CD4-positive, alpha-beta memory T cell (primary cell): ENCODE measurements around the gene ELOVL2. TPM values are rescaled to one million over a fixed set of nuclear protein-coding genes. Genes with fewer than 3 reads are reported as not detected.
"Not testable (repeated sequence)": the region's sequence is repeated elsewhere in the genome, so short reads cannot be mapped to it uniquely, and the experiment has no call there.

ENCODE experiments used
- CTCF ChIA-PET: fragments of 350-600 bp; sonication (Branson Sonifier 250); formaldehyde crosslinking; loops from one replicate; lab custom pipeline; 2021; ENCODE audit warnings: inconsistent platforms; ENCODE audit not compliant: partially characterized antibody; lab: Charles Lee
- POLR2A ChIA-PET: fragments of 350-600 bp; sonication (Branson Sonifier 250); formaldehyde crosslinking; loops from one replicate; lab custom pipeline; 2021; ENCODE audit not compliant: partially characterized antibody; lab: Charles Lee
- DNase-seq, 5 donors: peaks; one replicate each; pipeline versions ENCODE4 v3.0.0 to v3.0.0-alpha.2; 2020 to 2022; ENCODE audit warnings: mixed read lengths in 1 of 5
- H3K27ac ChIP-seq: one replicate; pipeline ENCODE4 v1.7.0; 2013; ENCODE audit warnings: low read depth, low read length
- H3K27me3 ChIP-seq: 2 replicates; pipeline ENCODE4 v1.7.0; 2013; ENCODE audit warnings: mild to moderate bottlenecking, low read length, moderate library complexity; ENCODE audit not compliant: insufficient read depth
- H3K36me3 ChIP-seq: 2 replicates; pipeline ENCODE4 v1.7.0; 2013; ENCODE audit warnings: mild to moderate bottlenecking, low read length, moderate library complexity; ENCODE audit not compliant: insufficient read depth
- H3K4me1 ChIP-seq: 2 replicates; pipeline ENCODE4 v1.7.0; 2013; ENCODE audit warnings: mild to moderate bottlenecking, low read length, moderate library complexity; ENCODE audit not compliant: insufficient read depth
- H3K4me3 ChIP-seq, 2 donors: one replicate each; pipeline ENCODE4 v1.7.0; 2013; ENCODE audit warnings: low read length in 2 of 2, mild to moderate bottlenecking in 1 of 2
- H3K9me3 ChIP-seq, 2 donors: one replicate each; pipeline ENCODE4 v1.7.0; 2013; ENCODE audit warnings: low read length in 2 of 2, control low read depth in 1 of 2; ENCODE audit not compliant: control insufficient read depth in 1 of 2
- H3K27ac Mint-ChIP-seq, 7 donors: one replicate each; pipeline ENCODE4 v1.8.0; 2020 to 2021; ENCODE audit warnings: mixed read lengths in 7 of 7, mild to moderate bottlenecking in 6 of 7, inconsistent platforms in 3 of 7, moderate library complexity in 3 of 7
- H3K27me3 Mint-ChIP-seq, 2 donors: one replicate each; pipeline ENCODE4 v1.8.0; 2020 to 2021; ENCODE audit warnings: mixed read lengths in 2 of 2
- H3K36me3 Mint-ChIP-seq, 2 donors: one replicate each; pipeline ENCODE4 v1.8.0; 2020 to 2021; ENCODE audit warnings: mixed read lengths in 2 of 2, inconsistent platforms in 1 of 2, mild to moderate bottlenecking in 1 of 2
- H3K4me1 Mint-ChIP-seq, 4 donors: one replicate each; pipeline ENCODE4 v1.8.0; 2020 to 2021; ENCODE audit warnings: mixed read lengths in 4 of 4, mild to moderate bottlenecking in 1 of 4
- H3K4me3 Mint-ChIP-seq, 8 donors: one replicate each; pipeline ENCODE4 v1.8.0; 2020 to 2021; ENCODE audit warnings: mixed read lengths in 8 of 8, mild to moderate bottlenecking in 7 of 8, moderate library complexity in 6 of 8, inconsistent platforms in 3 of 8
- H3K9me3 Mint-ChIP-seq, 8 donors: one replicate each; pipeline ENCODE4 v1.8.0; 2020 to 2021; ENCODE audit warnings: mixed read lengths in 8 of 8, mild to moderate bottlenecking in 5 of 8, inconsistent platforms in 3 of 8, moderate library complexity in 1 of 8
- intact Hi-C: fragments of 100-400 bp; cut with micrococcal nuclease; formaldehyde crosslinking; loops from one replicate; pipeline ENCODE4 v1.15.1; 2023
- polyA plus RNA-seq, 2 donors: library from polyadenylated mRNA; unstranded; fragments of 300-500 nt; fragmentation: Illumina TruSeq; gene quantifications; one replicate each; pipeline ENCODE4 v1.2.3, GENCODE V29; 2021
- total RNA-seq, 2 experiments: library from RNA; stranded (reverse); gene quantifications; one replicate each; pipeline ENCODE4 v1.2.3, GENCODE V29; 2021

The ELOVL2 gene, protein sequence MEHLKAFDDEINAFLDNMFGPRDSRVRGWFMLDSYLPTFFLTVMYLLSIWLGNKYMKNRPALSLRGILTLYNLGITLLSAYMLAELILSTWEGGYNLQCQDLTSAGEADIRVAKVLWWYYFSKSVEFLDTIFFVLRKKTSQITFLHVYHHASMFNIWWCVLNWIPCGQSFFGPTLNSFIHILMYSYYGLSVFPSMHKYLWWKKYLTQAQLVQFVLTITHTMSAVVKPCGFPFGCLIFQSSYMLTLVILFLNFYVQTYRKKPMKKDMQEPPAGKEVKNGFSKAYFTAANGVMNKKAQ
- total RNA-seq (not detected), polyA plus RNA-seq (not detected)

DNA sequence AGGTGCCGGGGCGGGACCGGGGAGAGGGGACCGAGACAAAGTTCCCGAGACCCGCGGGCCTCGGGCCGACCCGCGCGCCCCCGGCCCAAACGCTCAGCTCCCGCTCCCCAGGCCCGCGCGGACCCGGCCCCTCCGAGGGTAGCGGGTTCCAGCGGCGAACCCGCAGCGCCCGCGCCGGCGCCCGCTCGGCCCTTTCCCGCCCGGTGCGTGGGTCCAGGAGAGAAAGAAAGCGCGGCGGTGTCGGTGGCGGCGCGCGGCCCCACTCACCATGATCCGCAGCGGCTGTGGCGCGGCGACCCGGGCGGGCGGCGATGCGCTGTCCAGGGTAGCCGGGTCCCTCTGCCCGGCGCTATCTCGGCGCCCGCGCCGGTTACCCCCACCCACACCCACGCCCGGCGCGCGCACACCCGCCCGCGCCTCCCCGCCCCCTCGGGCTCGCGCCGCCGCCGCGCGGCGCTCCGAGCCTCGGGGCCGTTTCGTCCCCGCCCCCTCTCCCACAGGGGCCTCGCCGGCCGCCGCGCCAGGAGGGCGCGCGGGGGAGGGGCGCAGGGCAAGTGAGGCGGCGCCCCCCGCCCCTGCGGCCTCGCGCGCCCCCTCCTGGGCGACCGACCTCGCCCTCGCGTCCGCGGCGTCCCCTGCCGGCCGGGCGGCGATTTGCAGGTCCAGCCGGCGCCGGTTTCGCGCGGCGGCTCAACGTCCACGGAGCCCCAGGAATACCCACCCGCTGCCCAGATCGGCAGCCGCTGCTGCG is at the start of gene ELOVL2:
Gene ELOVL2, minus strand, starts transcription at position 345 of the 751 bp plus-strand sequence. Its CDS starts 75 bp downstream, at position 270.
- no peaks in the 10 kb centered on the region for H3K36me3 ChIP-seq
- Mint-ChIP-seq H3K4me1 (peaks cover 9 to 13% (median 11%) of the 10 kb centered on the region in 4 donors), H3K27me3 (peaks cover 47 to 49% of the 10 kb centered on the region in 2 donors), H3K36me3 (peaks cover 0 to 5% of the 10 kb centered on the region in 2 donors), H3K27ac (peak within 1 kb of the TSS in 3 of 7 donors; percentile 7 to 71 (median 19)), H3K9me3 (peaks cover 0 to 8% (median under 1%) of the 10 kb centered on the region in 8 donors), H3K4me3 (peak within 1 kb of the TSS; percentile 70 to 89 (median 82))
- no peak within 1 kb of the TSS for H3K4me3 ChIP-seq
- H3K4me1 ChIP-seq = peaks cover 5% of the 10 kb centered on the region
- ChIA-PET POLR2A (no interaction called here), CTCF (no interaction called here)
- H3K9me3 ChIP-seq = no peaks in the 10 kb centered on the region
- peaks cover 9% of the 10 kb centered on the region for H3K27me3 ChIP-seq
- peak in 2 of 5 donors; percentile 8 to 11 for DNase-seq
- H3K27ac ChIP-seq = no peak within 1 kb of the TSS
- intact Hi-C loops = no loop called here

DNA sequence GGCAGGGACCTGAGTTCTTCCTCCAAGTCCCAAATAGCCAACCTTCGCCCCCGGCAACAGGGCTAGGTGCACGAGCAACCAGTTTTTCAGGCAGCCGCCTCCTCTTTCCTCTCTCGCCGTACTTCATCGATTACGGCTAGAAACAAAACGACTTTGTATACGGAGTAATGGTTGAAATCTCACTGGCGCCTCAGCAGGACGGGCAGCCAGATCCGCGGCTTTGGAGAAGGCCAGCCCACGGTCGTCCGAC is 49.2 kb upstream of the ELOVL2 start:
- Mint-ChIP-seq H3K4me3 (peak overlapping the region; percentile 92 to 99 (median 97)), H3K4me1 (peaks cover 24 to 38% (median 31%) of the 10 kb centered on the region in 4 donors), H3K36me3 (peaks cover 3 to 14% of the 10 kb centered on the region in 2 donors), H3K9me3 (no peaks in the 10 kb centered on the region), H3K27ac (peak overlapping the region; percentile 92 to 98 (median 97)), H3K27me3 (no peaks in the 10 kb centered on the region)
- ChIA-PET CTCF (interaction anchor here (0.6 to 1.6 kb wide), 5 partner anchors 23 to 402 kb away, joined by 3 to 6 read pairs (median 3); no protein-coding TSS in a partner anchor), POLR2A (interaction anchor here (0.8 to 1.6 kb wide), 6 partner anchors 15 to 445 kb away, joined by 3 to 8 read pairs (median 4); partner anchors contain the start of genes C6orf52, NEDD9, PAK1IP1 and TMEM170B)
- intact Hi-C loops = loop anchor here (1.0 to 5.0 kb wide), 9 partner anchors 139 to 918 kb away; partner anchors contain the start of genes C6orf52, MAK, NEDD9 and PAK1IP1
- Histone ChIP-seq H3K27ac (peak overlapping the region; percentile 93), H3K27me3 (no peaks in the 10 kb centered on the region), H3K36me3 (no peaks in the 10 kb centered on the region), H3K4me3 (peak overlapping the region; percentile 78 to 82), H3K9me3 (no peaks in the 10 kb centered on the region), H3K4me1 (peaks cover 26% of the 10 kb centered on the region)
- no peak for DNase-seq

DNA sequence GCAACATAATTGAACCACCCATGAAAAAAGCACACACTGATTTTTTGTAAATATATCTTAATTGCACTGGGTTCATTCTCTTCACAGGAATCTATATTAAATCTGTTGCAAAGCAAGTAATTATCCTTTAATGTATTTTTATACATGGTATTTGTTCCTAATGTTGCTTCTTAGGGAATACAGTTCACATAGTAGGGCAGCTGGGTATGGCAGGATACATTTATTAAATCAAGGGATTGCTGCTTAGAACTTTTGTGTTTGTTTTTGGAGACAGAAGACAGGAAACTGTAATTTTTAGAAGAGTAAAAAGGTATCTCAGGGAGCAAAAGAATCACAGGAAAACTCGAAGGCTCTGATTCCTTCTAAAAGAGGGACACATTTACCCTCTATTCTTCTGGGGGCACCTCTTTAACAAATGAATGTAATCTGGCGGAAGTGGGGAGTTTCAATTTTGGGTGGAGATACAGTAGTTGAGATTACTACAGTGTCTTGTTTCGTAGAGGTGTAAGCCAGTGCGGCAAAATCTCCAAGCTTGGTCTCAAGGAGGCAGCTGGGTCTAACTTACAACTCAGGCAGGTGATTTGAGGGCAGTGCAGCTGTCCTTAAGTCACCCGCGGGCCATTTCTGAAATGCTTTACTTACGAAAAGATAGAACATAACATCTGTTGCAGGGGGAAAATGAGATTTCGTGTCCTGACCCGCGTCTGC is 48.7 kb upstream of the ELOVL2 start:
- POLR2A ChIA-PET = interaction anchor here (0.8 to 1.6 kb wide), 6 partner anchors 15 to 445 kb away, joined by 3 to 8 read pairs (median 4); partner anchors contain the start of genes C6orf52, NEDD9, PAK1IP1 and TMEM170B
- no peaks in the 10 kb centered on the region for H3K27me3 Mint-ChIP-seq
- peak overlapping the region; percentile 93 for H3K27ac ChIP-seq
- no peak for DNase-seq
- H3K27me3 ChIP-seq = no peaks in the 10 kb centered on the region
- CTCF ChIA-PET = interaction anchor here (0.6 to 1.6 kb wide), 5 partner anchors 23 to 403 kb away, joined by 3 to 6 read pairs (median 3); no protein-coding TSS in a partner anchor
- peaks cover 3 to 14% of the 10 kb centered on the region in 2 donors for H3K36me3 Mint-ChIP-seq
- H3K4me1 Mint-ChIP-seq = peaks cover 23 to 35% (median 28%) of the 10 kb centered on the region in 4 donors
- no peaks in the 10 kb centered on the region for H3K9me3 Mint-ChIP-seq
- peak overlapping the region; percentile 92 to 98 (median 97) for H3K27ac Mint-ChIP-seq
- intact Hi-C loops = loop anchor here (1.0 to 5.0 kb wide), 9 partner anchors 139 to 918 kb away; partner anchors contain the start of genes C6orf52, MAK, NEDD9 and PAK1IP1
- H3K9me3 ChIP-seq = no peaks in the 10 kb centered on the region
- peak overlapping the region; percentile 92 to 99 (median 97) for H3K4me3 Mint-ChIP-seq
- H3K4me1 ChIP-seq = peaks cover 26% of the 10 kb centered on the region
- H3K36me3 ChIP-seq = no peaks in the 10 kb centered on the region
- H3K4me3 ChIP-seq = peak overlapping the region; percentile 78 to 82

DNA sequence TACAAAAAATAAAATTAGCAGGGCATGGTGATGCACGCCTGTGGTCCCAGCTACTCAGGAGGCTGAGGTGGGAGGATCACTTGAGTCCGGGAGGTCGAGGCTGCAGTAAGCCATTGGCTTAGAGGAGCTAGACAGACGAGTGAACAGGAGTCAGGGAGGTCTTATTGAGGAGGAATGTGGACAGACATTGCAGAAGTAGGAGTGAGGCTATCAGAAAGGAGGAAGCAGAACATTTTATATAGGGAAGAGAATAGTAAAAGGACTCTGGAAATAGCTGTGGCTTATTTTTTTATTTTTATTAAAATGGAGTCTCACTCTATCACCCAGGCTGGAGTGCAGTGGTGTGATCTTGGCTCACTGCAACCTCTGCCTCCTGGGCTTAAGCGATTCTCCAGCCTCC is 47.0 kb upstream of the ELOVL2 start:
- POLR2A ChIA-PET, DNase-seq, H3K4me3 ChIP-seq, H3K27me3 Mint-ChIP-seq, H3K27me3 ChIP-seq, H3K27ac ChIP-seq, H3K9me3 ChIP-seq, H3K27ac Mint-ChIP-seq, H3K36me3 ChIP-seq, H3K9me3 Mint-ChIP-seq: not testable (repeated sequence)
- Mint-ChIP-seq H3K4me3 (peak overlapping the region in 5 of 8 donors; percentile 4 to 61 (median 13)), H3K36me3 (peaks cover under 1 to 12% of the 10 kb centered on the region in 2 donors), H3K4me1 (peaks cover 17 to 30% (median 20%) of the 10 kb centered on the region in 4 donors)
- intact Hi-C loops = loop anchor here (5.0 kb wide), 3 partner anchors 254 to 621 kb away; partner anchors contain the start of gene MAK
- CTCF ChIA-PET = interaction anchor here (0.7 to 1.0 kb wide), 2 partner anchors 22 to 469 kb away, joined by 3 read pairs; no protein-coding TSS in a partner anchor
- peaks cover 22% of the 10 kb centered on the region for H3K4me1 ChIP-seq

DNA sequence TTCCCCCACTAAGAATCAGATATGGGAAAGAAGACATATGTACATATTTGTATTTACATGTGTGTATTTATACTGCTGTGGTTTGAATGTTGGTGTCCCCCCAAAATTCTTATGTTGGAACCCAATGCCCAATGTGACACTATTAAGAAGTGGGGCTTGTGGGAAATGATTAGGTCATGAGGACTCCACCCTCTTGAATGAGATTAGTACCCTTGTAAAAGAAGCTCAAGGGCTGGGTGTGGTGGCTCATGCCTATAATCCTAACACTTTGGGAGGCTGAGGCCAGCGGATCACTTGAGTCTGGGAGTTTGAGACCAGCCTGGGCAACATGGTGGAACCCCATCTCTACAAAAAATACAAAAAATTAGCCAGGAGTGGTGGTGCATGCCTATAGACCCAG is 45.6 kb upstream of the ELOVL2 start:
- ChIA-PET CTCF (no interaction called here), POLR2A (no interaction called here)
- Histone ChIP-seq H3K27me3 (no peaks in the 10 kb centered on the region), H3K4me1 (peaks cover 7% of the 10 kb centered on the region), H3K4me3 (no peak overlapping the region), H3K9me3 (no peaks in the 10 kb centered on the region), H3K27ac (no peak overlapping the region), H3K36me3 (no peaks in the 10 kb centered on the region)
- Mint-ChIP-seq H3K36me3 (peaks cover 0 to 12% of the 10 kb centered on the region in 2 donors), H3K4me3 (no peak overlapping the region), H3K4me1 (peaks cover 7 to 15% (median 8%) of the 10 kb centered on the region in 4 donors), H3K27ac (no peak overlapping the region), H3K9me3 (no peaks in the 10 kb centered on the region), H3K27me3 (peaks cover 0 to 2% of the 10 kb centered on the region in 2 donors)
- DNase-seq = no peak
- intact Hi-C loops = loop anchor here (5.0 kb wide), 3 partner anchors 252 to 623 kb away; partner anchors contain the start of gene MAK

DNA sequence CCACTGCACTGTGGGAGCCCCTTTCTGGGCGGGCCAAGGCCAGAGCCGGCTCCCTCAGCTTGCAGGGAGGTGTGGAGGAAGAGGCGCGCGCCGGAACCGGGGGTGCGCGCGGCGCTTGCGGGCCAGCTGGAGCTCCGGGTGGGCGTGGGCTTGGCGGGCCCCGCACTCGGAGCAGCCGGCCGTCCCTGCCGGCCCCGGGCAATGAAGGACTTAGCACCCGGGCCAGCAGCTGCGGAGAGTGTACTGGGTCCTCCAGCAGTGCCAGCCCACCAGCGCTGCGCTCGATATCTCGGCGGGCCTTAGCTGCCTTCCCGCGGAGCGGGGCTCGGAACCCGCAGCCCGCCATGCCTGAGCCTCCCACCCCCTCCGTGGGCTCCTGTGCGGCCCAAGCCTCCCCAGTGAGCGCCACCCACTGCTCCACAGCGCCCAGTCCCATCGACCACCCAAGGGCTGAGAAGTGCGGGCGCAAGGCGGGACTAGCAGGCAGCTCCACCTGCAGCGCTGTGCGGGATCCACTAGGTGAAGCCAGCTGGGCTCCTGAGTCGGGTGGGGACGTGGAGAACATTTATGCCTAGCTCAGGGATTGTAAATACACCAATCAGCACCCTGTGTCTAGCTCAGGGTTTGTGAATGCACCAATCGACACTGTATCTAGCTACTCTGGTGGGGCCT is 43.2 kb upstream of the ELOVL2 start:
- H3K9me3 Mint-ChIP-seq, H3K9me3 ChIP-seq, H3K4me1 Mint-ChIP-seq, H3K27ac Mint-ChIP-seq, H3K4me3 Mint-ChIP-seq, H3K27me3 Mint-ChIP-seq, POLR2A ChIA-PET, H3K4me3 ChIP-seq, intact Hi-C loops, H3K27me3 ChIP-seq, H3K4me1 ChIP-seq, DNase-seq, H3K36me3 ChIP-seq, H3K36me3 Mint-ChIP-seq, H3K27ac ChIP-seq: not testable (repeated sequence)
- CTCF ChIA-PET = interaction anchor here (1.2 kb wide), 1 partner anchor 18 kb away, joined by 4 read pairs; no protein-coding TSS in a partner anchor
